GM19467 (cell line): ENCODE data around the gene SF1.

Experiments used
- ATAC-seq: cut with Tn5 transposase; IDR thresholded peaks from one replicate; pipeline ENCODE4 v1.9.1; 2021; ENCODE audit warnings: mild to moderate bottlenecking, moderate library complexity; ENCODE audit not compliant: unreplicated experiment

The SF1 gene

GRCh38 chr11:64786308-64786707 is 8.0 kb upstream of the SF1 start:
- ATAC-seq = no peak

- ATAC-seq = no peak
Measured at GRCh38 chr11:64784813-64785581, 6.7 kb upstream of the SF1 start.

GRCh38 chr11:64778223-64778472 is 194 bp downstream of the SF1 start:
- no peak for ATAC-seq

GRCh38 chr11:64777449-64778222 is 706 bp downstream of the SF1 start:
- ATAC-seq = peak; percentile 21

GRCh38 chr11:64776875-64777274 is 1.5 kb downstream of the SF1 start:
- ATAC-seq = no peak

- ATAC-seq = no peak
Measured at GRCh38 chr11:64776425-64776824, 1.9 kb downstream of the SF1 start.

GRCh38 chr11:64774144-64774543 is 4.2 kb downstream of the SF1 start:
- no peak for ATAC-seq

- ATAC-seq = no peak
Measured at GRCh38 chr11:64772303-64773018, 5.9 kb downstream of the SF1 start.

- no peak for ATAC-seq
Measured at GRCh38 chr11:64771861-64772260, 6.5 kb downstream of the SF1 start.

GRCh38 chr11:64770120-64770519 is 8.2 kb downstream of the SF1 start:
- no peak for ATAC-seq

GRCh38 chr11:64769283-64769682 is 9.1 kb downstream of the SF1 start:
- no peak for ATAC-seq

GRCh38 chr11:64768300-64768694 is 10.0 kb downstream of the SF1 start:
- no peak for ATAC-seq

- no peak for ATAC-seq
Measured at GRCh38 chr11:64767344-64768299, 10.7 kb downstream of the SF1 start.

- ATAC-seq = no peak
Measured at GRCh38 chr11:64766881-64767280, 11.5 kb downstream of the SF1 start.

GRCh38 chr11:64765851-64766665 is 12.3 kb downstream of the SF1 start:
- ATAC-seq = no peak

- ATAC-seq = no peak
Measured at GRCh38 chr11:64765291-64765850, 13.0 kb downstream of the SF1 start.

GRCh38 chr11:64764753-64765152 is 13.6 kb downstream of the SF1 start:
- ATAC-seq = no peak

GRCh38 chr11:64764040-64764611 is 14.2 kb downstream of the SF1 start:
- no peak for ATAC-seq

- no peak for ATAC-seq
Measured at GRCh38 chr11:64763526-64764039, 14.8 kb downstream of the SF1 start.
